Measurements from ENCODE around the gene BLID. TPM values are rescaled to one million over a fixed set of nuclear protein-coding genes. Genes with fewer than 3 reads are reported as not detected.

BLID gene
- total and polyA plus RNA-seq, 2 of the 8 experiments (the other 6 are each of a cell fraction or from before 2014, with no cell fraction given), result not detected

DNA sequence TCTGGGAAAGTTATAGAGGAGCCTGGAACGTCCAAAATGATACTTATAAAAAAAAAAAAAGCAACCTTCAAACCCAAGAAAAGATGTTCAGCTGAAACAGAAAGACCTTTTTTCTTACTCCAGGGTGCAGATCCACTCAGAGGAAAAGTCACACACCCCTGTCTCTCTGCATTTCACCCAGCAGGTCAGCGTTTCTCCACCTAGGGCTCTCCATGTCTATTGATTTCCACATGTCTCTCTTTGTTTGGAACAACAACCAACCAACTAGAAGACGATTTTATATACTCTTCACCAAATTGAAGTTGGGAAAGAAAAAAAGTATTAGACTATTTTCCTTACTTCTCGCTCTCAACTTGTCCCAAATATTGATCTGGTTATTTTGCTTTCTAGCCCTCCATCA, 42.2 kb upstream of the BLID start:
- Histone ChIP-seq H2BK15ac (ENCODE audit: low read length) (no peak overlapping the region), H3K27ac (ENCODE audit: low read depth, low read length) (no peak overlapping the region), H3K4me1 (replicated peaks in 1 of 4; ENCODE audit: control insufficient read depth in 3 of 4, insufficient read depth in 4 of 4, low read length in 3 of 4) (peaks cover 0 to 7% (median 4%) of the 10 kb centered on the region in 4 experiments; a peak in 4 of 7 replicates), H4K91ac (replicated peaks; ENCODE audit: insufficient read length, low read length) (no peak overlapping the region), H3K79me1 (ENCODE audit: low read depth, low read length) (no peaks in the 10 kb centered on the region), H3K56ac (replicated peaks; ENCODE audit: insufficient read length, low read depth, low read length) (no peak overlapping the region), H4K8ac (ENCODE audit: extremely low read depth, insufficient read depth, low read length) (no peak overlapping the region), H3K14ac (ENCODE audit: insufficient read length) (no peak overlapping the region), H3K4ac (replicated peaks; ENCODE audit: insufficient read length, low read depth, low read length) (no peak overlapping the region), H3K36me3 (ENCODE audit: control insufficient read depth in 2 of 4, insufficient read depth in 4 of 4, low read length in 3 of 4) (no peaks in the 10 kb centered on the region), H3K23me2 (ENCODE audit: low read depth, low read length) (no peaks in the 10 kb centered on the region), H3K4me3 (ENCODE audit: extremely low read depth in 1 of 4, insufficient read depth in 2 of 4, low read depth in 3 of 4, low read length in 4 of 4) (no peak overlapping the region), H3K9me3 (ENCODE audit: insufficient read depth in 2 of 2, low read depth in 1 of 2, low read length in 1 of 2) (no peaks in the 10 kb centered on the region), H3K4me2 (ENCODE audit: insufficient read depth in 1 of 2, low read depth in 2 of 2, low read length in 2 of 2) (no peak overlapping the region; a peak in 1 of 4 replicates), H3K79me2 (ENCODE audit: control insufficient read depth in 1 of 2, insufficient read depth in 2 of 2, low read length in 2 of 2) (no peaks in the 10 kb centered on the region), H2BK20ac (ENCODE audit: low read length) (no peak overlapping the region), H3K27me3 (replicated peaks in 1 of 4; ENCODE audit: control insufficient read depth in 3 of 4, extremely low read depth in 1 of 4, insufficient read depth in 3 of 4, low read length in 3 of 4) (no peaks in the 10 kb centered on the region), H3K9ac (replicated peaks in 1 of 4; ENCODE audit: extremely low read depth in 1 of 4, low read depth in 3 of 4, low read length in 3 of 4) (no peak overlapping the region), H4K5ac (ENCODE audit: insufficient read length, low read depth, low read length) (no peak overlapping the region), H2BK5ac (ENCODE audit: low read depth, low read length) (no peak overlapping the region), H3K23ac (ENCODE audit: insufficient read length) (no peak overlapping the region), H2BK120ac (replicated peaks; ENCODE audit: low read depth, low read length) (no peak overlapping the region), H2BK12ac (ENCODE audit: low read depth, low read length) (no peak overlapping the region), H2AK5ac (ENCODE audit: low read depth, low read length) (no peak overlapping the region), H4K20me1 (replicated peaks in 1 of 2; ENCODE audit: control insufficient read depth in 1 of 2, insufficient read depth in 2 of 2, low read length in 2 of 2) (no peaks in the 10 kb centered on the region), H2AFZ (ENCODE audit: low read length) (0 out of 2 replicates have a peak overlapping the region, but pooled peaks have one; percentile 35), H3K18ac (ENCODE audit: extremely low read depth, low read length) (no peak overlapping the region)
- TF ChIP-seq GABPA (IDR thresholded peaks at IDR 0.05; ENCODE audit: borderline replicate concordance, insufficient read depth, low read length) (no peak), BACH1 (IDR thresholded peaks at IDR 0.05; ENCODE audit: low read length) (no peak), ZNF274 (IDR thresholded peaks at IDR 0.05; ENCODE audit: borderline replicate concordance, extremely low read depth, low read length) (no peak), KDM5A (IDR thresholded peaks at IDR 0.05; ENCODE audit: low read length) (no peak), SIX5 (IDR thresholded peaks at IDR 0.05; ENCODE audit: low read depth, low read length) (no peak), TEAD4 (IDR thresholded peaks at IDR 0.05; ENCODE audit: low read depth, low read length) (no peak), HDAC2 (IDR thresholded peaks at IDR 0.05; ENCODE audit: borderline replicate concordance in 1 of 2, low read depth in 2 of 2, low read length in 2 of 2) (no peak), SUZ12 (IDR thresholded peaks at IDR 0.05; ENCODE audit: low read length) (no peak), EZH2 (IDR thresholded peaks at IDR 0.05; ENCODE audit: low read depth, low read length, severe bottlenecking) (no peak)
- DNase-seq (ENCODE audit: low read depth in 1 of 2, low spot score in 2 of 2), result no peak
- ChIA-PET POLR2A (ENCODE audit: partially characterized antibody) (no interaction called here), CTCF (ENCODE audit: partially characterized antibody) (interaction anchor here (0.6 to 0.9 kb wide), 2 partner anchors 50 to 753 kb away, joined by 3 to 4 read pairs; no protein-coding TSS in a partner anchor)
- no peak for FAIRE-seq
- WGBS, 2 experiments (ENCODE audit: extremely low coverage in 1 of 2, insufficient coverage in 1 of 2, insufficient read length in 1 of 2, insufficient replicate concordance in 2 of 2, low coverage in 1 of 2, low lambda C conversion rate in 2 of 2, missing lambda C conversion rate in 1 of 2), result 78% methylated on average over 4 of the region's 4 CpGs; no CpG with 5 or more reads in 1 of the 2 experiments
